Erythroblast (primary cell): Measurements from ENCODE around the gene SLC30A7.

Experiments used
- GATA1 ChIP-seq: IDR thresholded peaks from 2 replicates; pipeline ENCODE4 v1.6.1; 2011; ENCODE audit warnings: low read depth, mild to moderate bottlenecking, control low read depth, low read length, moderate library complexity
- POLR2A ChIP-seq: IDR thresholded peaks from 2 replicates; pipeline ENCODE4 v1.6.1; 2011; ENCODE audit warnings: mild to moderate bottlenecking, low read length

DNA sequence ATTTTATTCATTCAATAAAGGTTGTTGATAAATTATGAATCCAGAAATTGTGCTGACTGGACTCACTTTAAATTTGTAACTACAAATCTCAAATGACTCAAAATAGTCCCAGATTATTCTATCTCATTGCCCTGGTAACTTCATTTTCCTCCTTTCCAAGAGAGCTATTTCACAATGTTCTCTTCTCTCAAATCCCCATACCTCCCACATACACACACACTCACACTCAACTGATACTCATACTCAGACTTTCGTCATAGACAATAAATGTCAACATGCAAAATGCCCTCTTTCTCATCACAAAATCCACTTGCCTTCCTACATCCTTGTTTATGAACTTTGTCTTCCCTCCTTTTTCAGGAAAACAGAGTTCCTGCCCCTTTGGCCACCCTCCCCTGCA, 34.5 kb upstream of the SLC30A7 start:
- TF ChIP-seq POLR2A = no peak
- TF ChIP-seq GATA1 = no peak
